GM13977 (cell line): ENCODE results near the gene ERVK3-1.

Experiments
- DNase-seq: peaks from one replicate; pipeline ENCODE4 v3.0.0; 2012; ENCODE audit warnings: low spot score
- in situ Hi-C: fragments of 300-500 bp; cut with MboI; formaldehyde crosslinking; loops from one replicate; pipeline ENCODE4 v1.12.0; 2022; ENCODE audit warnings: low sequenced_read_pairs, low pct_unique_long_range_greater_than_20kb, mixed read lengths, inconsistent platforms; ENCODE audit not compliant: unreplicated experiment
- TF ChIP-seq, protein P1 (sequence below): IDR thresholded peaks from 2 replicates; pipeline ENCODE4 v1.5.1; 2012; ENCODE audit warnings: mild to moderate bottlenecking, control low read depth; ENCODE audit not compliant: insufficient read depth; ENCODE audit errors: extremely low read depth, missing control alignments

ERVK3-1 gene

DNA sequence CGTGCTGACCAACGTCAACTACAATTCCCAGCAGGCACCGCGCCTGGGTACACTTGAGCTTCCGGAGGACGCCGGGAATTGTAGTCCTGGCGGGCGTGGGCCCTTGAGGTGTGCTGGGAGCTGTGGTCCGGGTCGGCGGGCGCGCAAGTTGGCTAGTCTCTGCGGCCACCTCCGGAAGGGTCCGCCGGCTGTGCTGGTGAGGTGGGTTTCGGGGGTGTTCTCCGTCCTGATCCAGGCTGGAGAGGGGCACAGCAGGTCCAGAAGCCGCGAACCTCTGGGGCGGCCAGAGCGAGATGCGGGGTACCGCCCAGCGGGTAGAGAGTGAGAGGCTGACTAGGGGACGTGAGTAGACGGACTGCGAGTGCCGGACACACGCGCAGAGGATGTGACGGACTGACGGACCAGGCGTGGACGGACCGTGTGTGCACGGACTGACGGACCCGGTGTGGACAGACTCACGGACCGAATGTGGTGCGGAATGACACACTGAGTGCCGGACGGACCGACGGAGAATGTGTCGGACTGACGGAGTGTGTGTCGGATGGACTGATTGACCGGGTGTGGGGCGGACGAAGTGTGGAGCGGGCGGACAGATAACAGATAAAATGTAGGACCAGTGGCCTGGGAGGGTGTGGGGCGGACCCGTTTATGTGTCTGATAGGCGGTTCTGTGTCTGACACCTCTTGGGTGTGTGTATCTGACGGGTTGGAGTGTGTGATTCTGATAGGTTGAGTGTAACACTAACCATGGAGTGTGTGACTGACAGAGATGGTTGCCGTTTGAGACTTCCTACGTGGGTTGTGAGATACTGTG lies 21.9 kb downstream of the ERVK3-1 start, which contains the start of gene ZSCAN22:
ZSCAN22 (plus strand) TSS at position 81 of the 813 bp plus-strand sequence. CDS start 7,809 bp downstream, outside the sequence.
- in situ Hi-C loops = no loop called here
- peak; percentile 94 for DNase-seq
- TF ChIP-seq, protein P1, sequence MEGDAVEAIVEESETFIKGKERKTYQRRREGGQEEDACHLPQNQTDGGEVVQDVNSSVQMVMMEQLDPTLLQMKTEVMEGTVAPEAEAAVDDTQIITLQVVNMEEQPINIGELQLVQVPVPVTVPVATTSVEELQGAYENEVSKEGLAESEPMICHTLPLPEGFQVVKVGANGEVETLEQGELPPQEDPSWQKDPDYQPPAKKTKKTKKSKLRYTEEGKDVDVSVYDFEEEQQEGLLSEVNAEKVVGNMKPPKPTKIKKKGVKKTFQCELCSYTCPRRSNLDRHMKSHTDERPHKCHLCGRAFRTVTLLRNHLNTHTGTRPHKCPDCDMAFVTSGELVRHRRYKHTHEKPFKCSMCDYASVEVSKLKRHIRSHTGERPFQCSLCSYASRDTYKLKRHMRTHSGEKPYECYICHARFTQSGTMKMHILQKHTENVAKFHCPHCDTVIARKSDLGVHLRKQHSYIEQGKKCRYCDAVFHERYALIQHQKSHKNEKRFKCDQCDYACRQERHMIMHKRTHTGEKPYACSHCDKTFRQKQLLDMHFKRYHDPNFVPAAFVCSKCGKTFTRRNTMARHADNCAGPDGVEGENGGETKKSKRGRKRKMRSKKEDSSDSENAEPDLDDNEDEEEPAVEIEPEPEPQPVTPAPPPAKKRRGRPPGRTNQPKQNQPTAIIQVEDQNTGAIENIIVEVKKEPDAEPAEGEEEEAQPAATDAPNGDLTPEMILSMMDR = no peak

DNA sequence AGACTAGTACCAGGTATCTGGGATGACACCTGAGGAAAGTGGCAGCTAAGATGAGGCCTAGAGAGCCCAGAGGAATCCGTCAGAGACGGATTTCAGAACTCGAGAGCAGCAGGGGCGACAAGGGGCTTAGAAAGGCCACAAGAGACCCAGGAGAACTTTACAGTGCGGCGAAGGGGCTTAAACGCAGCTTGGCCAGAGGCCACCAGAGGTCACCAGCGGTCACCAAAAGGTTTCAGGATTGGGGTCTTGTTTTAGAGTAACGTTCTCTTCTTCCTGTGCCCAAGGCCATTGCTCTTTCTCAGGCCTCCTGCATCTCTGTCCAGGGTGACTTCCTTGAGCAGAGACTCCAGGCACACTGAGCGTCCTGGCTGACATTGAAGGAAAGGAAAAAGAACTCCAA lies 23.8 kb downstream of the ERVK3-1 start:
- in situ Hi-C loops = no loop called here
- DNase-seq = no peak
- TF ChIP-seq, protein P1 = peak; percentile 41

DNA sequence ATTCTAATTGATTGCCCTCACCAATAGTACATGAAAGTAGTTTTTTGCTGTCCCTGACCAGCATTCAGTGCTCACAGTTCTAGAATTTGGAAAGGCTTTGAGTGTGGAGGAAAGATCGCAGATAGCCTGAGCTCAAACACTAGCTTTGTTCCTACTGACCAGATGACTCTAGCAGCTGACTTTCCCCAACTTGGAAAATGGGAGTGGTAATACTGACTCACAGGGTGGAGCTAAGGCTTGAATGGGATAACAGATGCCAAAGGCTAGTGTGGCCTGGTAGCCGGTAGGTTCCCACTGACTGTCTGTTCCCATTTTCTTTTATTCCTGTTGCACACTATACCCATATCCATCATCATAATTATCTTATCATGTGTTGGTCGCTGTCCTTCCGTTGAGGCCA lies 25.3 kb downstream of the ERVK3-1 start:
- in situ Hi-C loops = no loop called here
- TF ChIP-seq, protein P1 = no peak
- DNase-seq = no peak

- TF ChIP-seq, protein P1 = no peak
- no peak for DNase-seq
- in situ Hi-C loops = no loop called here
Observed at GRCh38 chr19:58332697-58333096, 27.5 kb downstream of the ERVK3-1 start.

DNA sequence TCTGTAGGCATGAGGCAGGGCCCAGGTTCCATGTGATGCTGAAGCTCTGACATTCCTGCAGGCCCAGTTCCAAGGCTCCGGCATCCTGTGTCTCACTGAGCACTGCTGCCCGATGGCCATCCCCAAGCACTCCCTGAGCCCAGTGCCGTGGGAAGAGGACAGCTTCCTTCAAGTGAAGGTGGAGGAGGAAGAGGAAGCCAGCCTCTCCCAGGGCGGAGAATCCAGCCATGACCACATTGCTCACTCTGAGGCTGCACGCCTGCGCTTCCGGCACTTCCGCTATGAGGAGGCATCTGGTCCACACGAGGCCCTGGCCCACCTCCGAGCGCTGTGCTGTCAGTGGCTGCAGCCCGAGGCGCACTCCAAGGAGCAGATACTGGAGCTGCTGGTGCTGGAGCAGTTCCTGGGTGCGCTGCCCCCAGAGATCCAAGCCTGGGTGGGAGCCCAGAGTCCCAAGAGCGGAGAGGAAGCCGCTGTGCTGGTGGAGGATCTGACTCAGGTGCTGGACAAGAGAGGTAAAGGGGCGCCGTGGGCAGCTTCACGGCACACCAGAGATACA lies 29.6 kb downstream of the ERVK3-1 start:
- no peak for DNase-seq
- in situ Hi-C loops = no loop called here
- TF ChIP-seq, protein P1 = no peak

- DNase-seq = no peak
- TF ChIP-seq, protein P1 = no peak
- in situ Hi-C loops = no loop called here
Observed at GRCh38 chr19:58335630-58336029, 30.5 kb downstream of the ERVK3-1 start.
